Ishikawa (cell line): ENCODE results near the gene SELL.

Experiments
- CREB1 ChIP-seq: IDR thresholded peaks from 2 replicates; pipeline ENCODE4 v1.6.1; 2012; ENCODE audit warnings: low read depth
- EP300 ChIP-seq: IDR thresholded peaks from 2 replicates; pipeline ENCODE4 v1.6.1; 2012; ENCODE audit warnings: borderline replicate concordance
- TF ChIP-seq, protein P1 (sequence below): IDR thresholded peaks from 2 replicates; pipeline ENCODE4 v1.6.1; 2012; ENCODE audit warnings: low read depth, mild to moderate bottlenecking

GRCh38 chr1:169729991-169730390 is 18.6 kb upstream of the SELL start:
- TF ChIP-seq CREB1 (no peak), EP300 (no peak)
- TF ChIP-seq, protein P1, sequence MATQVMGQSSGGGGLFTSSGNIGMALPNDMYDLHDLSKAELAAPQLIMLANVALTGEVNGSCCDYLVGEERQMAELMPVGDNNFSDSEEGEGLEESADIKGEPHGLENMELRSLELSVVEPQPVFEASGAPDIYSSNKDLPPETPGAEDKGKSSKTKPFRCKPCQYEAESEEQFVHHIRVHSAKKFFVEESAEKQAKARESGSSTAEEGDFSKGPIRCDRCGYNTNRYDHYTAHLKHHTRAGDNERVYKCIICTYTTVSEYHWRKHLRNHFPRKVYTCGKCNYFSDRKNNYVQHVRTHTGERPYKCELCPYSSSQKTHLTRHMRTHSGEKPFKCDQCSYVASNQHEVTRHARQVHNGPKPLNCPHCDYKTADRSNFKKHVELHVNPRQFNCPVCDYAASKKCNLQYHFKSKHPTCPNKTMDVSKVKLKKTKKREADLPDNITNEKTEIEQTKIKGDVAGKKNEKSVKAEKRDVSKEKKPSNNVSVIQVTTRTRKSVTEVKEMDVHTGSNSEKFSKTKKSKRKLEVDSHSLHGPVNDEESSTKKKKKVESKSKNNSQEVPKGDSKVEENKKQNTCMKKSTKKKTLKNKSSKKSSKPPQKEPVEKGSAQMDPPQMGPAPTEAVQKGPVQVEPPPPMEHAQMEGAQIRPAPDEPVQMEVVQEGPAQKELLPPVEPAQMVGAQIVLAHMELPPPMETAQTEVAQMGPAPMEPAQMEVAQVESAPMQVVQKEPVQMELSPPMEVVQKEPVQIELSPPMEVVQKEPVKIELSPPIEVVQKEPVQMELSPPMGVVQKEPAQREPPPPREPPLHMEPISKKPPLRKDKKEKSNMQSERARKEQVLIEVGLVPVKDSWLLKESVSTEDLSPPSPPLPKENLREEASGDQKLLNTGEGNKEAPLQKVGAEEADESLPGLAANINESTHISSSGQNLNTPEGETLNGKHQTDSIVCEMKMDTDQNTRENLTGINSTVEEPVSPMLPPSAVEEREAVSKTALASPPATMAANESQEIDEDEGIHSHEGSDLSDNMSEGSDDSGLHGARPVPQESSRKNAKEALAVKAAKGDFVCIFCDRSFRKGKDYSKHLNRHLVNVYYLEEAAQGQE: no peak
